ENCODE measurements around the gene GMEB2.
A peak's percentile ranks its signal among the peaks of the same experiment; 100 is the strongest.

Gene GMEB2

GRCh38 chr20:63556873-63557478, 69.9 kb downstream of the GMEB2 start:
- no peak for DNase-seq

GRCh38 chr20:63555661-63556381, 71.1 kb downstream of the GMEB2 start:
- peak; percentile 5 for DNase-seq

DNA sequence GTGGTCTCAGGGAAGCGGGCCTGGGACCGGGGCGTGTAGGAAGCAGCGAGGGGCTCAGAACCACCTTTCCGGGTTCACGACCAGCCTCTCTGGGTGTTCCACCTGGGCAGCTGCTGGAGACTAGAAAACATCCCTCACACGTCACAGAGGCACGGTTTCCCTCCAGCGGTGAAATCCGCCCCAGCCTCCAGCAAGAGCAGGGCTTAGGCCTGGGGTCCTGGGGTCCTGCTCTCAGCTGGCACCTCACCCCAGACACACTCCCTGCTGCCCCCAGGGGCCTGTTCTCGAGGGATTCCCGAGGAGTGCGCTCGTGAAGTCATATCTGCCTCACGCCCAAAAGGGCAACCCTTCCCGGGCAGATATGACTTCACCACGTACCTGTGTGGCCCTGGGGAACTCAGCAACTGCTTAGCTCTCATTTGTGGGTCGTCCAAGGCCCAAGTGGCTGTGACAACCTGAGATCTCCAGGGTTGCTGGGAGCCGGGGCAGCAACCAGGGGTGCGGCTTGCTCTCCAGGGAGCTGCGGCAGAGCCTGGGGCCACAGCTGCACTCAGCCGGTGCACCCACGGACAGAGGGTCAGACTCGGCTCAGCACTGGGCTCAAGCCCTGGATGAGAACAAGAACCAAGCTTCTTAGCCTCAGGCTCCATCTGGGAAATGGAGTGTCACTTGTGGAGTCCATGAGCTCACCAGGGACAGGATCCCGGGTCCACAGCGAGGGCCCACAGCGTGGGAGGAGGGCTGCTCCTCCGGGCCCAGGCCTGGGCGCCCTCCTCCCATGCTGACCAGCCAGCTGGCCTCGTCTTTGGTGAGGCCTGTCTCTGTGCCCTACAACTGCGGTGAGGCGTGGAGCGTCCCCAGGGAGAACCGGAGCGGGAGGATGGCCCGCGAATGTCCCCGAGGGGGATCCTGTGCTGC, 72.3 kb downstream of the GMEB2 start:
- DNase-seq, result peak; percentile 35

GRCh38 chr20:63553933-63554290, 73.0 kb downstream of the GMEB2 start, which contains the start of gene FNDC11:
TSS of gene FNDC11 (plus strand) at chr20:63554159. CDS start at chr20:63555664, 1,505 bp downstream.
- peak; percentile 50 for DNase-seq

DNA sequence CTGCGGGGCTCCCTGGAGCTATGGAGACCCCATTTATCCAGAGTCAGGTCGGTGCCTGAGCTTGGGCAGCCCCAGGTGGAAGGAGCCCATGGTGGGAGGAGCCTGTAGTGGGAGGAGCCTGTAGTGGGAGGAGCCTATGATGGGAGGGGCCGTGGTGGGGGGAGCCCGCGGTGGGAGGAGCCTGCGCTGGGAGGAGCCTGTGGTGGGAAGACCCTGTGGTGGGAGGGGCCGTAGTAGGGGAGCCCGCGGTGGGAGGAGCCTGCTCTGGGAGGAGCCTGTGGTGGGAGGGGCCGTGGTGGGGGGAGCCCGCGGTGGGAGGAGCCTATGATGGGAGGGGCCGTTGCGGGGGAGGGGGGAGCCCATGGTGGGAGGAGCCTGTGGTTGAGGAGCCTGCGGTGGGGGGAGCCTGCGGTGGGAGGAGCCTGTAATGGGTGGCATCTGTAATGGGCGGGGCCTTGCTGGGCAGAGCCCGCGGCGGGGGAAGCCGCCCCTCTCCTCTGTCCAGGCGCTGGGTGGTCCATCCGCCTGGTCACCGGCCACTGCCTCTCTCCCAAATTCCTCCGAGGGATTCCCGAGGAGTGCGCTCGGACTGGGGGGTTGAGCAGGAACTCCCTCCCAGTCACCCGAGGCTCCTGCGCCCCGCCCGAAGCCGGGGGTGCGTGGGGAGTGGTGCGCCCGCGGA, 73.5 kb downstream of the GMEB2 start:
- DNase-seq, result peak; percentile 15

DNA sequence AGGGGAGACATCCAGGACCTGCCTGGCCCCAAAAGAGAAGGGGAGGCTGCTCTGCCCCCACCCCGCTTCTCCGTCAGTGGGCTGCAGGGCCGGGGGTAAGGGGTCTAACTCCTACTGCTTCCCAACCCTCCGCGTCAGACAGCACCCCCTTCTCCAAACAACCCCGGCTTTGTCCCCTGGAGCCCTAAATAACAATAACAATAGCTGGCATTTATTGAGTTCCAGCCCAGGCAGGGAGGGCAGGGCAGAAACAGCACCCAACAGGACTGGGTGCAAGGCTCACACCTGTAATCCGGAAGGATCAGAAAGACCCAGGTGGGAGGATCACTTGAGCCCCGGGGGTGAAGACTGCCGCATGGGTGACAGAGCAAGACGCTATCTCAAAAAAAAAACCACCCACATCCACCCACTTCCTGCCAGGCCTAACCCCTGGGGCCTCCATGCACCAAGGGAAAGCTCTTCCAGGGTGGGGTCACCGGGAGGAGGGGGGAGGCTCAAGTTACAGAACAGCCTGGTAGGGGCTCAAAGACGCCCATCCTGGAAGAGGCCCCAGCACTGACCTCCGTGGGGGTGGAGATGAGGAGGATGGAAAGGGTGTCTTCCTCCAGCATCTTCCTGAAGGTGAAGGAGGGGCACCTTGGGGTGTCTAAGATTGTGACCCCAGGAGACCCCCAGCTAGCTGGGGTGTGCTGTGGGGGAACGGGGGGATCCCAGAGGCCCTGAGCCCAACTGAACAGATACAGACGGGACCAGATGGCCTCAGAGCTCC, 74.2 kb downstream of the GMEB2 start:
- DNase-seq, result no peak

DNA sequence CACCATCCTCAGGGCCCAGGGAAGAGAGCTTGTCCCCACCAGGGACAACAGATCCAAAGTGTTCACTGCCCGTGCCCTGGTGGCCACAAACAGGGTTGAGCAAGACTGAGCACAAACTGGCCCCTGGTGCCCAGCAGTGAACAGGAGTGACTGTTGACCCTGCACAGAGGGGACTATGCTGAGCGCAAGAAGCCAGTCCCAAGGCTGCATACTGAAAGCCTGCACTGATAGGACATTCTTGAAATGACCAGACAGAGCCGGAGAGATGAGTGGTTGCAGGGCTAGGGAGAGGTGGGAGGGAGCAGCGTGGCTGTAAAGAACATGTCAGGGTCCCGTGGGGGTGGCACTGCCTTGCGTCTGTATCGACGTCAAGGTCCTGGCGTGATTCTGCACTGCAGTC, 75.8 kb downstream of the GMEB2 start:
- no peak for DNase-seq

DNA sequence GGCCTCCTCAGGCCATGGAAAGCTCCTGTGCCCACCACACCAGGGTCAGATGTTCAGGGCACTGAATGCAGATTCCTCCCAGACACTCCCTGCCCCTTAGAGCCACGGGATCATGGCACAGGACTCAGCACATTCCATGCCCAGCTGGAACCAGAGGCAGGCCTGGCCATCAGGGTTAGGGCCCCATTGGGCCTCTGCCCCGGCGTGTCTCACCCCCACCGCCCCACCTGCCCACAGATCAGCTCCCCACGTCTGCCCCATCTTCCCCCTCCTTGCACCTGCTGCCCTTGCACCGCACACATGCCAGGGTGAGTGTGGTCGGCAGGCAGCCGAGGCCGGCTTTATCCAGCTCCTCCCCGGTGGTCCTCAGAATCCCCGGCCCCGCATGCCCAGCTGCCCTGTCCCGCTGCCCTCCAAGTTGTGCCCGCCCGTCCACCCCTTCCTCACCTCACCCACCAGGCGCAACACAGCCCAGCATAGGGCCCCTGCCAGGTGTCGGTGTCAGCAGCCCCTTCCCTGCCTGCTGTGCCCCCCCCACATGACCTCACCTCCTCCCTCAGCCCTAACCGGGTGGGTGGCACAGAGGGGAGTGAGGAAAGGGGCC, 77.1 kb downstream of the GMEB2 start:
- DNase-seq, result no peak

DNA sequence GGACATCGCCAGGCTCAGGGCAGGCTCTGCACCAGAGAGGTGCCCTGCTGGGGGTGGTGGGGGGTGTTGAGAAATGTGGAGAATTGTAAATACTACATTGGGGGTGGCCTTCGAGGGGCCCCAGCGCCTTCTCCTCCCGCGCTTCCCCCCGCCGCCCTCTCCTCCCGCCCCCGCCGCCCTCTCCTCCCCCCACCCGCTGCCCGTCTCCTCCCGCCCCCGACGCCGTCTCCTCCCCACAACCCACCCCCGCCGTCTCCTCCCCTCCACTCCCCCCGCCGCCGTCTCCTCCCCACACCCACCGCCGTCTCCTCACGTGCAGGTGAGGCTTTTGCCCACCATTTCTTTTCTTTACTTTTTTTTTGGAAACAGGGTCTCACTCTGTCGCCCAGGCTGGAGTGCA, 77.9 kb downstream of the GMEB2 start:
- DNase-seq, result no peak

DNA sequence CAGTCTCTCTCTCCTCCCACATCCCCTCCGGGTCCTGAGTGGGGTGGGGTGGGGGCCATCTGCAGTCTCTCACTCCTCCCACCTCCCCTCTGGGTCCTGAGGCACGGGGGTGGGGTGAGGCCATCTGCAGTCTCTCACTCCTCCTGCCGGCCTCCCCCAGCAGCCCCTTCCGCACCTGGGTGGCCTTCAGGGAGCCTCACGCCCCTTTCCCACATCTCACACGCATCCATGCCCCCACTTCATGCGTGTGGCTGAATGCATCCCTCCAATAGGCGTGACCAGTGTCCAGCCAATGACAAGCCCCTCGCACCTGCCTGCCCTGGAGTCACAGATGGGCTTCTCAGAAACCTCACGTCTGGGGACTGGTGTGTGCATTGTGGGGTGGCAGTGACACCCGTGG, 78.4 kb downstream of the GMEB2 start:
- no peak for DNase-seq

- DNase-seq, result no peak
Measured at GRCh38 chr20:63547725-63548480, 79.0 kb downstream of the GMEB2 start, which contains the start of gene SRMS. TSS of gene SRMS (minus strand) at chr20:63547749. CDS start at chr20:63547463, 286 bp downstream.

DNA sequence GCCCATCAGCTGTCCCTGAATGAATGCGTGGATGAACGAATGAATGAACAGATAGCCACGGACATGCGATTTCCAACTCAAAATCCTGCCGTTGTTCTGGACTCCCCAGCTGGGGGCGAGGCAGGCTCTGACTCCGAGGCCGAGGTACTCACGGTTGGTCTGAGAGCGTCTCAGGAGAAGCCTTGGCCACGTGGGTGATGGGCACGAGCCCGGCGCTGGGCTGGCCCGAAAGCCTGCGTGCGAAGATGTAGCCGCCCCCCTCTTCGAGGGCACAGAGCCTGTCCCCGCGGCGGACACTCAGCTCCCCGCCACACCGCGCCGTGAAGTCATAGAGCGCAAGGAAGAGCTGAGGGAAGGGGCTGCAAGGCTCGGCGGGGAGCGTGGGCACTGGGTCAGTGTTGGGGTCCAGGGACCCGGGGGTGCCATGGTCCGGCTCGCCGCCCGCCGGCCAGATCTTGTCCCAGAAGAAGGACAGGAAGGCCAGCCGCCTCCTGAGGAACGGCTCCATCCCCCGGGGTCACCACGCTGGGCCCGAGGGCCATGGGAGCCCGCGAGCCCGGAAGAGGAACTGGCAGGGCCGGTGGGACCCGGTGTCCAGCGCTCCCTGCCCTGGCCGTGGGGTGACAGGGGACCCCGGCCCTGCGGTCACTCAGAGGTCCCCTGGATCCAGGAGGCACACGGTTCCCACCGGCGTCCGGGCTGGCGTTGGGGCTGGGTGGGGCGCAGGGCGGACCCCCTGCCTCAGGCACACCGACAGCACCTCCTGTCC, 79.8 kb downstream of the GMEB2 start:
- DNase-seq, result no peak

DNA sequence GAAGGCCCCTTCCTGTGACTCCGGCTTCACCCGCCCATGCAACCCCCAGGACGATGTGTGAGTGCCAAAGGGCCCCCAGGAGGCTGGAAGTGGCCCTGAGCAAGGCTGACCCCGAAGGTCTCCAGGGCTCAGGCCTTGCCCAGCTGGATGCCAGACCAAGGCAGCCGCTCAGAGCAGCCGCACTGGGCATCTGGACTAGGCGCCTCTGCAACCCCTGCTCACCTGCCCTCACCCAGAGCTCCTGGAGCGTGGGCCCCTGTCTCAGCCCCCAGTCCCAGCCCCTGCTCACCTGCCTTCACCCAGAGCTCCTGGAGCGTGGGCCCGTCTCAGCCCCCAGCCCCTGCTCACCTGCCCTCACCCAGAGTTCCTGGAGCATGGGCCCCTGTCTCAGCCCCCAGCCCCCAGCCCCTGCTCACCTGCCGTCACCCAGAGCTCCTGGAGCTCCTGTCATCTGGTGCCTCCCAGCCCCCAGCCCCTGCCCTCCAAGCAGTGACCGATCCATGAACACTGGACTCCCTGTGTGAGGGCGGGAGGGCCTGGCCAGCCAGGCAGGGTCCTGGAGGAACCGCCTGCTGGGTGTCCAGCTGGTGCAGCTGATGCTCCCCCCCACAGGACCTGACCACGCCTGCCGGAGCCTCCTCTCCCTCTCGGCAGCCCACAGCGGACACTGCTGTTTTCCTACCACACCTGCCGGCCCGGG, 80.5 kb downstream of the GMEB2 start:
- no peak for DNase-seq

- no peak for DNase-seq
Measured at GRCh38 chr20:63545814-63546213, 81.1 kb downstream of the GMEB2 start.

GRCh38 chr20:63544958-63545516, 81.9 kb downstream of the GMEB2 start:
- no peak for DNase-seq

GRCh38 chr20:63544241-63544957, 82.5 kb downstream of the GMEB2 start:
- DNase-seq, result no peak

GRCh38 chr20:63543733-63544132, 83.2 kb downstream of the GMEB2 start:
- no peak for DNase-seq

- no peak for DNase-seq
Measured at GRCh38 chr20:63543131-63543530, 83.8 kb downstream of the GMEB2 start.

Measured in DMS79 (cell line).